ENCODE data around the gene BTBD17. TPM values are rescaled to one million over a fixed set of nuclear protein-coding genes. Genes with fewer than 3 reads are reported as not detected.

The BTBD17 gene
- total RNA-seq, 1 experiment from 2014 or later: not detected

DNA sequence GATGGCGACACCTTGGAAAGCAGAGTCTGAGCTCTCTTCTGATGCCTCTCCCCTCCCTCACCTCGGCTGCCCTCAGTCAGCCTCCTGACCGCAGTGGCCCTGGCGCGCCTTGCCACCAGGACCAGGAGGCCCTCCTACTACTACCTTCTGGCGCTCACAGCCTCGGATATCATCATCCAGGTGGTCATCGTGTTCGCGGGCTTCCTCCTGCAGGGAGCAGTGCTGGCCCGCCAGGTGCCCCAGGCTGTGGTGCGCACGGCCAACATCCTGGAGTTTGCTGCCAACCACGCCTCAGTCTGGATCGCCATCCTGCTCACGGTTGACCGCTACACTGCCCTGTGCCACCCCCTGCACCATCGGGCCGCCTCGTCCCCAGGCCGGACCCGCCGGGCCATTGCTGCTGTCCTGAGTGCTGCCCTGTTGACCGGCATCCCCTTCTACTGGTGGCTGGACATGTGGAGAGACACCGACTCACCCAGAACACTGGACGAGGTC, 10.0 kb upstream of the BTBD17 start:
- Histone ChIP-seq H2AFZ (ENCODE audit: low read depth, low read length, poor library complexity, severe bottlenecking) (no peak overlapping the region), H3K4me1 (ENCODE audit: control insufficient read depth in 1 of 2, insufficient read depth in 2 of 2, low read length in 2 of 2) (peaks cover 2 to 13% of the 10 kb centered on the region in 2 experiments; a peak in 2 of 4 replicates), H3K9me3 (ENCODE audit: control insufficient read depth in 1 of 2, insufficient read depth in 1 of 2, low read depth in 1 of 2, low read length in 2 of 2) (no peaks in the 10 kb centered on the region), H3K27me3 (ENCODE audit: insufficient read depth, low read length) (peaks cover 10% of the 10 kb centered on the region; the same call in 1 of the 2 replicates), H3K4me2 (ENCODE audit: low read length) (no peak overlapping the region), H3K9me2 (ENCODE audit: insufficient read depth) (no peaks in the 10 kb centered on the region), H4K20me1 (ENCODE audit: insufficient read depth) (no peaks in the 10 kb centered on the region), H3K4me3 (replicated peaks in 1 of 2; ENCODE audit: low read depth in 1 of 2, low read length in 2 of 2) (no peak overlapping the region), H3K27ac (ENCODE audit: low read depth, low read length) (no peak overlapping the region; the same call in 1 of the 2 replicates), H3K9ac (ENCODE audit: low read length) (no peak overlapping the region), H3K79me2 (ENCODE audit: insufficient read depth, low read length) (no peaks in the 10 kb centered on the region), H3K36me3 (ENCODE audit: control insufficient read depth in 1 of 2, insufficient read depth in 2 of 2, low read length in 2 of 2) (no peaks in the 10 kb centered on the region)
- TF ChIP-seq ZBTB33 (IDR thresholded peaks at IDR 0.05; ENCODE audit: extremely low read depth, insufficient replicate concordance, low read length) (no peak), CBX3 (IDR thresholded peaks at IDR 0.05; ENCODE audit: low read depth) (no peak), ZFX (IDR thresholded peaks at IDR 0.05) (no peak), SIN3A (IDR thresholded peaks at IDR 0.05; ENCODE audit: low read depth) (no peak), EZH2phosphoT487 (IDR thresholded peaks at IDR 0.05; ENCODE audit: borderline replicate concordance) (no peak), JUND (IDR thresholded peaks at IDR 0.05) (no peak), MAX (IDR thresholded peaks at IDR 0.05) (no peak), REST (IDR thresholded peaks at IDR 0.05; ENCODE audit: low read depth) (no peak), ZNF274 (IDR thresholded peaks at IDR 0.05; ENCODE audit: low read depth, low read length) (no peak), ATF3 (IDR thresholded peaks at IDR 0.05) (no peak), EZH2 (IDR thresholded peaks at IDR 0.05) (no peak), ELF1 (IDR thresholded peaks at IDR 0.05; ENCODE audit: borderline replicate concordance, low read depth) (no peak), CEBPB (IDR thresholded peaks at IDR 0.05; ENCODE audit: low read depth) (no peak)
- intact Hi-C loops (cut with micrococcal nuclease): no loop called here
- POLR2A ChIA-PET: no interaction called here
- RAD21 ChIA-PET (ENCODE audit: low non-redundant PET in 1 of 2, low total read pairs in 2 of 2, uncharacterized antibody in 2 of 2, unreplicated experiment in 2 of 2): interaction anchor here in 1 of 2 experiments (1.2 kb wide), 1 partner anchor 7 kb away, joined by 3 read pairs; no protein-coding TSS in a partner anchor
- CTCF ChIA-PET: no interaction called here
- ATAC-seq (no peak), DNase-seq (ENCODE audit: low read depth, low spot score) (no peak)
- no TSS peak for BruUV-seq (replicated peaks)

All from HCT116 (cell line).